Panc1 (cell line): ENCODE data around the gene GABRA1.

ENCODE experiments used
- CTCF ChIP-seq: fragments of 450-650 bp; IDR thresholded peaks from 2 replicates; pipeline ENCODE4 v1.5.1; 2017; ENCODE audit warnings: mild to moderate bottlenecking
- POLR2AphosphoS5 ChIP-seq: IDR thresholded peaks from 2 replicates; pipeline ENCODE4 v1.6.1; 2012; ENCODE audit warnings: mild to moderate bottlenecking, low read depth, low read length, moderate library complexity
- REST ChIP-seq, 2 experiments: IDR thresholded peaks; 2 replicates each; pipeline ENCODE4 v1.6.1; 2011 to 2012; ENCODE audit warnings: low read depth in 2 of 2, control low read depth in 1 of 2, low read length in 1 of 2, mild to moderate bottlenecking in 1 of 2, moderate library complexity in 1 of 2; ENCODE audit not compliant: insufficient read depth in 1 of 2
- TCF7L2 ChIP-seq: IDR thresholded peaks from 2 replicates; pipeline ENCODE4 v1.6.1; 2011; ENCODE audit warnings: mild to moderate bottlenecking, low read depth, low read length, inconsistent platforms

- no peak for TF ChIP-seq CTCF
- no peak for TF ChIP-seq REST (IDR thresholded peaks at IDR 0.05; ENCODE audit: insufficient read depth in 1 of 2, low read depth in 2 of 2, low read length in 1 of 2)
- no peak for TF ChIP-seq POLR2AphosphoS5
- TF ChIP-seq TCF7L2: no peak
Observed at GRCh38 chr5:161934486-161934885, 86.6 kb downstream of the GABRA1 start.
